Pons (tissue), 1 donor: ENCODE measurements around the gene CERS1.

Experiments
- DNase-seq: peaks from one replicate; pipeline ENCODE4 v3.0.0-alpha.2; 2016; ENCODE audit warnings: low spot score

The CERS1 gene

GRCh38 chr19:18839465-18840287 is 56.3 kb downstream of the CERS1 start:
- no peak for DNase-seq

DNA sequence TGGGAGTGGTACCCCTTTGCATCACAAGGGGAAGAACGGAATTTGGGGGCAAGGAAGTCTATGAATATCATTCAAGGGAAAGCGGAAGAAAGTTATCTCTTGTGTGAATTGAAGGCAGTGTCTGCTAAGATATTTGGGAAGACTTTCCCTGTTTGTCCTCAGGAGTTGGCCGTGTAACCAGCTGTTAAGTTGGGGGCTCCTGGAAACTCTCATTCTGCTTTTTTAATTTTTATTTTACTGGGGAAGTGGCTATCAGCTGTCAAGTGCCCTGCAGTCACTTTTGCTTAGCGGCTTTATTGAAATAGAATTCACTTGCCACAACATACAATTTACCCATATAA is 61.3 kb downstream of the CERS1 start:
- no peak for DNase-seq

DNA sequence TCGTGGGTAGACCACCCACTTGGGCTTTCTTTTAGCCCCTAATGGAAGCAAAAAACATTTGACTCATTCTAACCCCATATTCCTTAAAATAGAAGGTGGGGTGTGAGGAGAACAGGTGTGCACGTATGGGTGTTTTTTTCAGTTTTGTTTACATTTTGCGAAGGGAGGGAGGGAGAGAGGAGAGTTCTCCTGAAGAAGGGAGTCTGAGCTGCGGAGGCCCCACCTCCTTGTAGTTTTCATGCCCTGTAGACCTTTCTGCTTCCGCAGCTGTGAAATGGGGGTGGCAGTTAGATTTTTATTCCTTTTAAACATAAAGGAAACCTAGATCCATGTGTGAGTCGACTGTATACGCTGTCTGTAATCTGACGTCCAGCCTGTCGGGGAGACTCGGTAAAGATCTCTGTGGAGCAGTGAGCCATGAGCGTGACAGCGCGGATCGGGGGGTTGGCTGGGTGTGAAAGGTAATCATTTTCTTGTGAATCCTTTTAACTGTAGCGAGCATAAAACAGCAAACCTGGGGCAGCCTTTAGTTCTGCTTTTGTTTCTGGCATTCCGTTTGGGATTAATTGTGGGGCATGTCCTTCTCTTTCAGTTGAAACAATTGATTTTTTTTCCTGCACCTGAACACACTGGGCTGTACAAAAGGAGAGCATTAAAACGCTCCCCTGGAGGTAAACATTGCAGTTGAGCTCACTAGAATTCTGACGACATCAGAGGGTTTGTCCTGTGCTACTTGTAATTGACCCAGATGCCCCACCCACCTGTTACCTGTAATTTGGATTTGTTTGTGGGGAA is 61.9 kb downstream of the CERS1 start:
- DNase-seq, result no peak

GRCh38 chr19:18833141-18833476 is 62.8 kb downstream of the CERS1 start:
- no peak for DNase-seq

GRCh38 chr19:18832306-18833140 is 63.4 kb downstream of the CERS1 start:
- no peak for DNase-seq

DNA sequence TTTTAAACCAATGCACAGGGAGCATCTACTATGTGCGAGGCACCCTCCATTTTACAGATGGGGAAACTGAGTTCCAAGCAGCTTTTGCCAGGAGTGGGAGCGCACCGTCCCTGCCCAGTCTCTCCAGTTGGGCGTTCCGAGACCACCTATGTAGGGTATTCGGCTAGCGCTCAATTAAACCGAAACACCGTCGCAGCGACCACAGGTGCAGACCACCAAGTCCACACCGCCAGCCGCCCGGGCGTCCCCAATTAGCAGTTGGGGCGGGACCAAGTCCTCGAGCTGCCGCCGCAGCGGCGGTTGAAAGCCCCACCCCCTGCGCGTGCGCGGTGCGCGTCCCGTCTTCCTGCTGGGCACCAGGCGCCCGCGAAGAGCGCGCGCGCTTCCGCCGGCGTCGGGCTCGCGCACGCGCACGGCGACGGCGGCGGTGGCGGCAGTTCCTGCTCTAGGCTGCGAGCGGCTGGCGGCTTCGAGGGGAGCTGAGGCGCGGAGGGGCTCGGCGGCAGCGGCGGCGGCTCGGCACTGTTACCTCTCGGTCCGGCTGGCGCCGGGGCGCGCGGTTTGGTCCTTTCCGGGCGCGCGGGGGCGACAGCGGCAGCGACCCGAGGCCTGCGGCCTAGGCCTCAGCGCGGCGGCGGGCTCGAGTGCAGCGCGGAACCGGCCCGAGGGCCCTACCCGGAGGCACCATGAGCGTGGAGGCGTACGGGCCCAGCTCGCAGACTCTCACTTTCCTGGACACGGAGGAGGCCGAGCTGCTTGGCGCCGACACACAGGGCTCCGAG is 64.2 kb downstream of the CERS1 start, which contains the start of gene UPF1:
Gene UPF1, plus strand, starts transcription at position 436 of the 782 bp plus-strand sequence. Its CDS starts 251 bp downstream, at position 687.
- DNase-seq, result peak; percentile 89

DNA sequence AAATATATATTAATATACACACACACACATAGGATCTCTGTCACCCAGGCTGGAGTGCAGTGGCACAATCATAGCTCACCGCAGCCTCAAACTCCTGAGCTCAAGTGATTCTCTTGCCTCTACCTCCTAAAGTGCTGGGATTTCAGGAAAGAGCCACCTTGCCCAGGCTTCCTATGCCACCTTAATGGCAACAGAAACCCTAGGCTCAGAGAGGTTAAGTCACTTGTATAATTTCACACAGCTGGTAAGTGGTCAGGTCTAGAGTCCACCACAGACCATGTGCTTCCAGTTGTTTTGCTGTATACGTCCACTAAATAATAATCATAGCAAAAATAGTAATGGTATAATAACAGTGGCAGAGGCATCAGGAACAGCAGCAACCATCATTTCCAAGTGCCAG is 65.5 kb downstream of the CERS1 start:
- no peak for DNase-seq

- DNase-seq, result no peak
These were observed 67.2 kb downstream of the CERS1 start for GRCh38 chr19:18828786-18829185.
